ENCODE results near the gene CAPN10.

DNA sequence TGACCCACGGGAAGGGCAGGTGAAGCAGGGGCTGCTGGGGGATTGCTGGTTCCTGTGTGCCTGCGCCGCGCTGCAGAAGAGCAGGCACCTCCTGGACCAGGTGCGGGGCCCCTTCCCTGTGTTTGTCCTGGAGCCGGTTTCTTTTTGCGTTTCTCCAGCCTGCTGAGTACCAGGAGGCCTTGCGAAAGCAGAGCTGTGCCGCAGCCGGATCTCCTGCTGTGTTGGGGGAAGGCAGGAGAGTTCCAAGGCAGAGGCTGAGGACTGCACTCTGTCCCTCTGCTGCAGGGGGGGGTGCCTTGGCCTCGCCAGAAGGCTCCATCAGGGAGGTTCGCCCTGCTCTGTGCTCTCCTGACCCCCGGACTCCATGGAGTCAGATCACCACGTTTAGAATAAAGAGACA lies 2.8 kb downstream of the CAPN10 start:
- TF ChIP-seq CTCF (IDR thresholded peaks at IDR 0.05; ENCODE audit: extremely low read depth in 1 of 2, insufficient read depth in 1 of 2, low read depth in 1 of 2, low read length in 2 of 2): no peak
- no peak for TF ChIP-seq POLR2A (IDR thresholded peaks at IDR 0.05; ENCODE audit: low read depth, low read length)
- no peak for TF ChIP-seq EZH2 (IDR thresholded peaks at IDR 0.05; ENCODE audit: borderline replicate concordance, low read depth, low read length, severe bottlenecking)
- TF ChIP-seq MYC (IDR thresholded peaks at IDR 0.05; ENCODE audit: low read depth, low read length): no peak
- no peak for TF ChIP-seq GATA2 (IDR thresholded peaks at IDR 0.05; ENCODE audit: insufficient read depth, insufficient read length, low read depth, low read length)
- no peak for TF ChIP-seq MAX (IDR thresholded peaks at IDR 0.05; ENCODE audit: insufficient read depth, insufficient read length)
- TF ChIP-seq POLR2AphosphoS5 (IDR thresholded peaks at IDR 0.05; ENCODE audit: insufficient read depth, low read depth, low read length): no peak
- no peak for TF ChIP-seq JUN (IDR thresholded peaks at IDR 0.05; ENCODE audit: borderline replicate concordance, insufficient read depth, insufficient read length, low read depth)
- no peak for TF ChIP-seq FOS (IDR thresholded peaks at IDR 0.05; ENCODE audit: borderline replicate concordance, insufficient read depth, low read length)

Measured in endothelial cell of umbilical vein (primary cell).